ENCODE data around the gene SLC24A3.
A peak's percentile ranks its signal among the peaks of the same experiment; 100 is the strongest.

The SLC24A3 gene

DNA sequence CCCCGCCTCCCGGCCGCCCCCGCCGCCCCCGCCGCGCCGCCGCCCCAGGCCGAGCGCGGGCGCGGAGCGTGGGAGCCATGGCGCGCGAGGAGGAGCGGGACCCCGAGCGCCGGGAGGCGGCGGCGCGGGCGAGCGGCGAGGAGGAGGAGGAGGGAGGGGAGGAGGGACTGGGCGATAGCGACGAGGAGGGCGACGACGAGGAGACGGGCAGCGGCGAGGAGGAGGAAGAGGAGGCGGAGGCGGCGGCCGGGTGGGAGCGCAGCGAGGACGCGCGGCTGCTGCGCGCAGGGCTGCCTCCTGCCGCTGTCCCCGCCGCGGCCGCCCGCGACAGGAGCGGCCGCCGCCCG lies at the start of gene SLC24A3:
TSS of gene SLC24A3 (plus strand) at position 174 of the 347 bp plus-strand sequence.
- Histone ChIP-seq H3K4me3 (ENCODE audit: low read depth in 1 of 5, low read length in 5 of 5) (peak within 1 kb of the TSS; percentile 56 to 81 (median 69)), H3K36me3 (ENCODE audit: control insufficient read depth in 5 of 5, insufficient read depth in 5 of 5, low read length in 5 of 5) (no peaks in the 10 kb centered on the region), H3K27me3 (ENCODE audit: control insufficient read depth in 5 of 5, insufficient read depth in 4 of 5, low read length in 5 of 5) (peaks cover 0 to 5% (median 2%) of the 10 kb centered on the region in 5 donors), H3K9ac (ENCODE audit: low read length in 5 of 5) (peak within 1 kb of the TSS in 3 of 5 donors; percentile 45 to 74 (median 53)), H3K27ac (ENCODE audit: low read depth, low read length) (no peak within 1 kb of the TSS), H3K4me1 (ENCODE audit: control insufficient read depth in 5 of 5, insufficient read depth in 5 of 5, low read length in 5 of 5) (peaks cover 0 to 42% (median 30%) of the 10 kb centered on the region in 5 donors), H3K9me3 (ENCODE audit: control insufficient read depth in 5 of 5, low read length in 5 of 5) (no peaks in the 10 kb centered on the region)

DNA sequence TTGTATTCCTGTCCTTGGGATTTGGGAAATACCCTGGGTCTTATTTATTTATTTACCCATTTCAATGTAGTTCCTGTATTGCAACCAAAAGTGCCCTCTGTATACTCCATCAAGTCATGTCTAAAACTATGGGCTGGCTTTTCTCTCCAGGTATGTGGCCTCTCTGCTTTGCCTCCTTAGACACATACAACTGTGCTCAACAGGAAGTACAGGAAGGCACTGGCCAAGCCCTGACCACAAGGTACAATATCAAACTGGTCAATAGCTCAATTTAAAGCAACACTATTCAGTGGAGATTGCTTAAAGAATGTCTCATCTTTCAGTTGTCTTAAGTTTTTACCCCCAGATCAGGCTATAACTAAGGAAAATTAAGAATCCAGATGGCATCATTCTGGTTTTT lies 42.3 kb upstream of the SLC24A3 start:
- H3K9me3 ChIP-seq (ENCODE audit: control insufficient read depth in 5 of 5, low read length in 5 of 5) = peaks cover 0 to 4% (median 0%) of the 10 kb centered on the region in 5 donors

DNA sequence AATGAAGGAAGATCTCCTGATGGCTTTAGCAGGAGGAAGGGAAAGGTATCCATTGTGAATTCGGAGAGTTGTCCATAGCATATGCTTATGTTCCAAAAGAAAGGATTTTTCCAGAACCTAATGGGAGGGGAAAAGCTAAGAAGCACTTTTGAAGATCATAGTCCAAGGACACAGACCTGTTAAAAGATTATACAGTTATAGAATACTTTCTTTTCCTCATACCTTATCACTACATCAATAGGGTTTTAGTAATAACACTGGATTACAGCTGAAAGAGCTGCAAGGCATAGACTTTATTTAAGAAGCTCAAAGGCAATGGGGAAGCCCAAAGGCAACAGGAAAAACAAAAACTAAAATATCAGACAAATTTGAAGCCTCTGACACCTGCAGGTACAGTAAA lies 39.8 kb upstream of the SLC24A3 start:
- no peaks in the 10 kb centered on the region for H3K36me3 ChIP-seq (ENCODE audit: control insufficient read depth in 5 of 5, insufficient read depth in 5 of 5, low read length in 5 of 5)
- H3K9me3 ChIP-seq (ENCODE audit: control insufficient read depth in 5 of 5, low read length in 5 of 5) = no peaks in the 10 kb centered on the region
- no peaks in the 10 kb centered on the region for H3K27me3 ChIP-seq (ENCODE audit: control insufficient read depth in 5 of 5, insufficient read depth in 4 of 5, low read length in 5 of 5)
- peaks cover 0 to 11% (median 0%) of the 10 kb centered on the region in 5 donors for H3K4me1 ChIP-seq (ENCODE audit: control insufficient read depth in 5 of 5, insufficient read depth in 5 of 5, low read length in 5 of 5)
- H3K9ac ChIP-seq (ENCODE audit: low read length in 5 of 5) = no peak overlapping the region
- H3K27ac ChIP-seq (ENCODE audit: low read depth, low read length) = no peak overlapping the region
- H3K4me3 ChIP-seq (ENCODE audit: low read depth in 1 of 5, low read length in 5 of 5) = no peak overlapping the region

More for the DNA sequence above, 42.3 kb upstream of the SLC24A3 start:
- Histone ChIP-seq H3K36me3 (ENCODE audit: control insufficient read depth in 5 of 5, insufficient read depth in 5 of 5, low read length in 5 of 5) (no peaks in the 10 kb centered on the region), H3K4me3 (ENCODE audit: low read depth in 1 of 5, low read length in 5 of 5) (no peak overlapping the region), H3K27me3 (ENCODE audit: control insufficient read depth in 5 of 5, insufficient read depth in 4 of 5, low read length in 5 of 5) (no peaks in the 10 kb centered on the region), H3K4me1 (ENCODE audit: control insufficient read depth in 5 of 5, insufficient read depth in 5 of 5, low read length in 5 of 5) (no peaks in the 10 kb centered on the region), H3K27ac (ENCODE audit: low read depth, low read length) (no peak overlapping the region), H3K9ac (ENCODE audit: low read length in 5 of 5) (no peak overlapping the region)

DNA sequence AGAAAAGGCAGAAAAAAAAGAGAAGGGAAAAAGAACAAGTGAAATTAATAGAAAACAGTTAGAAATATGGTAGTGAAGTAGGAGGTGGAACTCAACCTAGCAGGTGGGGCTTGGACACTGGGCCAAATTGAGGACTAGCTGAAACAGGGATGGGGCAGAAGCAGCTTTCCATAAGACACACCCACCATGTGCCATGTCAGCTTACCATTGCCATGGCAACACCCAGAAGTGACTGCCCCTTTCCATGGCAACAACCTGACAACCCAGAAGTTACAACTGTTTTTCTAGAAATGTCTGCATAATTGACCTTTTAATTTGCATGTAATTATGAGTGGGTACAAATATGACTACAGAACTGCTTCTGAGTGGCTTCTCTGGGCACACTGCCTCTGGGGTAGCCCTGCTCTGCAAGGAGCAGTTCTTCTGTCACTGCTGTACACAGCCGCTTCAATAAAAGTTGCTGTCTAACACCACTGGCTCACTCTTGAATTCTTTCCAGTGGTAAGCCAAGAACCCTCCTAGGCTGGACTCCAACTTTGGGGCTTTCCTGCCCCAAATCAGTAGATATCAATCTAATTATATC lies 35.9 kb upstream of the SLC24A3 start:
- Histone ChIP-seq H3K4me3 (ENCODE audit: low read depth in 1 of 5, low read length in 5 of 5) (no peak overlapping the region), H3K27me3 (ENCODE audit: control insufficient read depth in 5 of 5, insufficient read depth in 4 of 5, low read length in 5 of 5) (no peaks in the 10 kb centered on the region), H3K9me3 (ENCODE audit: control insufficient read depth in 5 of 5, low read length in 5 of 5) (no peaks in the 10 kb centered on the region), H3K27ac (ENCODE audit: low read depth, low read length) (no peak overlapping the region), H3K36me3 (ENCODE audit: control insufficient read depth in 5 of 5, insufficient read depth in 5 of 5, low read length in 5 of 5) (no peaks in the 10 kb centered on the region), H3K4me1 (ENCODE audit: control insufficient read depth in 5 of 5, insufficient read depth in 5 of 5, low read length in 5 of 5) (peaks cover 0 to 19% (median 4%) of the 10 kb centered on the region in 5 donors), H3K9ac (ENCODE audit: low read length in 5 of 5) (no peak overlapping the region)

DNA sequence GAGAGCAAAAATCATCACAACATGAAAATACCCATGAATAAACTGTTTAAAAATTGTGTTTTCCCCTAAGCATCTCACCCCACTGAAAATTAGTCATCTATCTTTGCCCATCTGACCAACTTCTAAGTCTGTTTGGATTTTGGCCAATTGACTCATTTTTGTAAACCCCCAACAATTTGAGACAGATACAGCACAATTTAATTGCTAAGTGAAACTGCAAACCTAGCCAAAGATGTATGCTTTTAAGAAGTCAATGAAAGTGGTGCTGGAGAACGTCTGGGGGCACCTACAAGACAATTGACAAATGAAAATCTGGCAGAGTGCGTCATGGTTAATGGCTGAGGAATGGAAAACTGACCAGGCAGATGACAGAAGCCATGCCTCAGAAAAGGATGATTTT lies 30.9 kb upstream of the SLC24A3 start:
- Histone ChIP-seq H3K9me3 (ENCODE audit: control insufficient read depth in 5 of 5, low read length in 5 of 5) (no peaks in the 10 kb centered on the region), H3K27me3 (ENCODE audit: control insufficient read depth in 5 of 5, insufficient read depth in 4 of 5, low read length in 5 of 5) (no peaks in the 10 kb centered on the region), H3K4me3 (ENCODE audit: low read depth in 1 of 5, low read length in 5 of 5) (no peak overlapping the region), H3K27ac (ENCODE audit: low read depth, low read length) (no peak overlapping the region), H3K4me1 (ENCODE audit: control insufficient read depth in 5 of 5, insufficient read depth in 5 of 5, low read length in 5 of 5) (peaks cover 0 to 17% (median 4%) of the 10 kb centered on the region in 5 donors), H3K9ac (ENCODE audit: low read length in 5 of 5) (no peak overlapping the region), H3K36me3 (ENCODE audit: control insufficient read depth in 5 of 5, insufficient read depth in 5 of 5, low read length in 5 of 5) (no peaks in the 10 kb centered on the region)

DNA sequence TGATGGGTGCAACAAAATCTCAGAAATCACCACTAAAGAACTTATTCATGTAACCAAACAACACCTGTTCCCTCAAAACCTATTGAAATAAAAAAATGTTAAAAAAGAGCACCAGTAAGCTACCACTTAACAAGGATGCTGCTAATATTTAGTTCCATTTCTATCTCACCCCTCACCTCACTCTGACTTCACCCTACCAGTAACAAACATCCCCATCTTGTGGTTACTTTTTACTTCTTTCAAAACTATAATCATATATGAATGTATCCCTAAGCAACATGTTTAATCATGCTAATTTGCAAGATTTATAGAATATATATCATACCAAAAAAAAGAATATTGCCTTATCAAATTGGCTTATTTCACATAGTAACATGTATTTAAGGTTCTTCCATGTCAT lies 27.4 kb upstream of the SLC24A3 start:
- no peak overlapping the region for H3K9ac ChIP-seq (ENCODE audit: low read length in 5 of 5)
- no peak overlapping the region for H3K27ac ChIP-seq (ENCODE audit: low read depth, low read length)
- H3K36me3 ChIP-seq (ENCODE audit: control insufficient read depth in 5 of 5, insufficient read depth in 5 of 5, low read length in 5 of 5) = no peaks in the 10 kb centered on the region
- H3K9me3 ChIP-seq (ENCODE audit: control insufficient read depth in 5 of 5, low read length in 5 of 5) = no peaks in the 10 kb centered on the region
- H3K27me3 ChIP-seq (ENCODE audit: control insufficient read depth in 5 of 5, insufficient read depth in 4 of 5, low read length in 5 of 5) = no peaks in the 10 kb centered on the region
- no peaks in the 10 kb centered on the region for H3K4me1 ChIP-seq (ENCODE audit: control insufficient read depth in 5 of 5, insufficient read depth in 5 of 5, low read length in 5 of 5)
- no peak overlapping the region for H3K4me3 ChIP-seq (ENCODE audit: low read depth in 1 of 5, low read length in 5 of 5)

DNA sequence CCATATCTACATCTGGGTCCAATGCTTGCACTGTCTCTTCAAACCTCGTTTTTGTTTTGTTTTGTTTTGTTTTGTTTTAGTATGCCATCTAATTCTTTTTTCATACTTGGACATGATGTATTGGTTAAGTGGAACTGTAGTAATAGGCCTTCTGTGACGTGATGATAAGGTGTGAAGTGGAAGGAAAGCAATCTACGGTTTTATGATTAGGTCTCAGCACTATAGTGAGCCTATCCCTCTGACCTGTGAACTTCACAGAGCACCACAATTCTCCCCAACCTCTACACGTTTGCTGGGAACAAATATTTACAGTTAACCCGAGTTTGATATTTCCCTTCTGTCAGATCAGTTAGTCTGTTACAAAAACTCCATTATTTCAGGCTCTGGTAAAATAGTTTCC lies 19.1 kb upstream of the SLC24A3 start:
- H3K27me3 ChIP-seq (ENCODE audit: control insufficient read depth in 5 of 5, insufficient read depth in 4 of 5, low read length in 5 of 5) = no peaks in the 10 kb centered on the region

DNA sequence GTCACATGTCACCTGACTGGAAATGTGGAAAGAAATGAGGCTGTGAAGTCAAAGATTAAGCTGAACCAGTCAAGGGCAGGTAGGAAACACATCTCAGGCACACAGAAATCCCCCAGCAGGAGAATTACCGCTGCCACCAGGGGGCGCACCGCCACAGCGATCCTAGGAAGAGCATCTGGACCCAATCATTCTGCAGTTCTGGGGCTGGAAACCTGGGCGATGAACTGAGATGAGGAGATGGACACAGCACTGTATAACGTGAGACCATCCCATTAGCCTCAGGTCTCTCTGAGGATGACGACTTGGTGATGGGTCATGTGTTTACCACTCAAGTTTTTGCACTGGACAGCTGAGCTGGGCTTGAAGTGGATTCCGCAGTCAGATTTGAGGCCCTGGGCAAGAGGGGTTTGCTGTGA lies 6.5 kb upstream of the SLC24A3 start:
- Histone ChIP-seq H3K9me3 (ENCODE audit: control insufficient read depth in 5 of 5, low read length in 5 of 5) (no peaks in the 10 kb centered on the region), H3K4me1 (ENCODE audit: control insufficient read depth in 5 of 5, insufficient read depth in 5 of 5, low read length in 5 of 5) (peaks cover 0 to 5% (median 5%) of the 10 kb centered on the region in 5 donors), H3K9ac (ENCODE audit: low read length in 5 of 5) (no peak overlapping the region), H3K4me3 (ENCODE audit: low read depth in 1 of 5, low read length in 5 of 5) (no peak overlapping the region), H3K27me3 (ENCODE audit: control insufficient read depth in 5 of 5, insufficient read depth in 4 of 5, low read length in 5 of 5) (peaks cover 0 to 4% (median 0%) of the 10 kb centered on the region in 5 donors), H3K27ac (ENCODE audit: low read depth, low read length) (no peak overlapping the region), H3K36me3 (ENCODE audit: control insufficient read depth in 5 of 5, insufficient read depth in 5 of 5, low read length in 5 of 5) (no peaks in the 10 kb centered on the region)

More for the DNA sequence above, 19.1 kb upstream of the SLC24A3 start:
- no peak overlapping the region for H3K27ac ChIP-seq (ENCODE audit: low read depth, low read length)
- no peak overlapping the region for H3K9ac ChIP-seq (ENCODE audit: low read length in 5 of 5)
- H3K9me3 ChIP-seq (ENCODE audit: control insufficient read depth in 5 of 5, low read length in 5 of 5) = no peaks in the 10 kb centered on the region
- H3K4me3 ChIP-seq (ENCODE audit: low read depth in 1 of 5, low read length in 5 of 5) = no peak overlapping the region
- H3K36me3 ChIP-seq (ENCODE audit: control insufficient read depth in 5 of 5, insufficient read depth in 5 of 5, low read length in 5 of 5) = no peaks in the 10 kb centered on the region
- H3K4me1 ChIP-seq (ENCODE audit: control insufficient read depth in 5 of 5, insufficient read depth in 5 of 5, low read length in 5 of 5) = no peaks in the 10 kb centered on the region

DNA sequence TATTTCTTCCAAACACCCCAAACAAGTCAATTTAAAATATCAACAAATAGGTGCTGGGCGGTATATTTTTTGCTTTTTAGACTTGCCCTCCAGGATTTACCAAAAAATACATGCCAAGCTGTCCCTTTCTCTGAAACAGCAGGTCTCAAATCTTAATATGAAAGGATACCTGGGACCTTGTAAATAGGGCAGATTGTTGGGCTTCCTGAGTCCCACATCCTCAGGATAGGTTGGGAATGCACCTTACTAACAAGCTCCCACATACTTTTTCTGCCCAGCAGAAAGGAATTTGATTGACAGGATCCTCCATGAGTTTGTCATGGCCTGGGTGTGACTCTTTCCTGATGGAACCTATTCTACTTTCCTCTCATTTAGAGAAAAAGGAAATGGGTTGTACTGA lies 4.9 kb upstream of the SLC24A3 start:
- H3K36me3 ChIP-seq (ENCODE audit: control insufficient read depth in 5 of 5, insufficient read depth in 5 of 5, low read length in 5 of 5) = no peaks in the 10 kb centered on the region
- H3K9ac ChIP-seq (ENCODE audit: low read length in 5 of 5) = no peak overlapping the region
- H3K27ac ChIP-seq (ENCODE audit: low read depth, low read length) = no peak overlapping the region
- H3K27me3 ChIP-seq (ENCODE audit: control insufficient read depth in 5 of 5, insufficient read depth in 4 of 5, low read length in 5 of 5) = peaks cover 0 to 4% (median 2%) of the 10 kb centered on the region in 5 donors
- no peaks in the 10 kb centered on the region for H3K9me3 ChIP-seq (ENCODE audit: control insufficient read depth in 5 of 5, low read length in 5 of 5)
- peaks cover 0 to 16% (median 15%) of the 10 kb centered on the region in 5 donors for H3K4me1 ChIP-seq (ENCODE audit: control insufficient read depth in 5 of 5, insufficient read depth in 5 of 5, low read length in 5 of 5)
- H3K4me3 ChIP-seq (ENCODE audit: low read depth in 1 of 5, low read length in 5 of 5) = no peak overlapping the region

DNA sequence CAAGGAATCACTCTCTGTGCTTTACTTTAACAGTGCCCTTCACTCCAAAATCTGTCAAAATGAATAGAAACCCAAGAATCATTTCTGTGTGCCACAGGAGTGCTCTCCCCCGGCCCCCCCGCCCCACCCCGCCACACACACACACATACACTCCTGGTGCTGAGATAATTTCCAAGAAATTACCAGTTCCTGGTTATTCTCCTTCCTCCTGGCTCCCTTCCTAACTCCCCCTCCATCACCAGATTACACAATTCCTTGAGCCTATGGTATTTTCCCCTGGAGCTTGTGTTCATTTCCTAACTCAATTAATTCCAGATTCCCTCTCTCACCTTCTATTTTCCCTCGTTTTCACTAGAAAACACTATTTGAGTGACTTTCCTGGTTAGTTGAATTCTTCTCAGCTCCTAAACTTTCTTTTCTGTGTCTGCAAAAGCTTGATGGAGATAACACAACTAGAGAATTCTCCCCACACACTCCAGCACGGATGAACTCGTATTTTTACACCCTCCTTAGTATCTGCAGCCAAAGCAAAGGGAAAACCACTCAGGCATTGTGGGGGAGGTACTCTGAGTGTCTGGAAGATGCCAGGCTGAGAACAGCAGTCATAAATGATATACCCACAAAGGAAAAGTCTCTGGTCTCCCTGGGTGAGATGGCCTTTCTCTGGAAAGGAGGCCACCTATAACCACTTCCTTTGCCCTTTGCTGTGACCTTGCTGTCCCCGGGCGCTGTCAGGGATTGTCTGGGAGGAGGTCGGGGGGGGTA lies 1.9 kb upstream of the SLC24A3 start:
- peak overlapping the region in 1 of 5 donors; percentile 8 for H3K9ac ChIP-seq (ENCODE audit: low read length in 5 of 5)
- no peak overlapping the region for H3K27ac ChIP-seq (ENCODE audit: low read depth, low read length)
- H3K36me3 ChIP-seq (ENCODE audit: control insufficient read depth in 5 of 5, insufficient read depth in 5 of 5, low read length in 5 of 5) = no peaks in the 10 kb centered on the region
- no peak overlapping the region for H3K4me3 ChIP-seq (ENCODE audit: low read depth in 1 of 5, low read length in 5 of 5)
- H3K9me3 ChIP-seq (ENCODE audit: control insufficient read depth in 5 of 5, low read length in 5 of 5) = no peaks in the 10 kb centered on the region
- peaks cover 0 to 41% (median 30%) of the 10 kb centered on the region in 5 donors for H3K4me1 ChIP-seq (ENCODE audit: control insufficient read depth in 5 of 5, insufficient read depth in 5 of 5, low read length in 5 of 5)
- H3K27me3 ChIP-seq (ENCODE audit: control insufficient read depth in 5 of 5, insufficient read depth in 4 of 5, low read length in 5 of 5) = peaks cover 0 to 5% (median 4%) of the 10 kb centered on the region in 5 donors
